IgD-negative memory B cell (primary cell): ENCODE measurements around the gene DNAAF5. TPM values are rescaled to one million over a fixed set of nuclear protein-coding genes. Genes with fewer than 3 reads are reported as not detected.
A peak's percentile ranks its signal among the peaks of the same experiment; 100 is the strongest.

Experiments used
- H3K27ac Mint-ChIP-seq, 3 donors: one replicate each; pipeline ENCODE4 v1.8.0; 2020 to 2022; ENCODE audit warnings: mild to moderate bottlenecking in 3 of 3, mixed read lengths in 3 of 3, moderate library complexity in 1 of 3
- H3K27me3 Mint-ChIP-seq: one replicate; pipeline ENCODE4 v1.8.0; 2021; ENCODE audit warnings: mixed read lengths
- H3K36me3 Mint-ChIP-seq: one replicate; pipeline ENCODE4 v1.8.0; 2020; ENCODE audit warnings: mild to moderate bottlenecking, mixed read lengths
- H3K4me1 Mint-ChIP-seq, 3 donors: one replicate each; pipeline ENCODE4 v1.8.0; 2020 to 2022; ENCODE audit warnings: mixed read lengths in 3 of 3, mild to moderate bottlenecking in 1 of 3
- H3K4me3 Mint-ChIP-seq, 4 donors: one replicate each; pipeline ENCODE4 v1.8.0; 2020 to 2022; ENCODE audit warnings: mild to moderate bottlenecking in 4 of 4, mixed read lengths in 4 of 4, moderate library complexity in 3 of 4
- H3K9me3 Mint-ChIP-seq, 3 donors: one replicate each; pipeline ENCODE4 v1.8.0; 2020 to 2021; ENCODE audit warnings: mixed read lengths in 3 of 3, mild to moderate bottlenecking in 1 of 3
- polyA plus RNA-seq: library from polyadenylated mRNA; unstranded; fragments of 300-500 nt; fragmentation: Illumina TruSeq; gene quantifications from one replicate; pipeline ENCODE4 v1.2.3, GENCODE V29; 2021

Gene DNAAF5
- polyA plus RNA-seq, 1 donor from 2014 or later = 2.7 TPM

- peaks cover 12% of the 10 kb centered on the region for H3K36me3 Mint-ChIP-seq
- H3K27me3 Mint-ChIP-seq = no peaks in the 10 kb centered on the region
- peak overlapping the region in 1 of 4 donors; percentile 85 for H3K4me3 Mint-ChIP-seq
- H3K27ac Mint-ChIP-seq = peak overlapping the region in 1 of 3 donors; percentile 81
- peaks cover 13 to 21% (median 15%) of the 10 kb centered on the region in 3 donors for H3K4me1 Mint-ChIP-seq
- H3K9me3 Mint-ChIP-seq = peaks cover 2 to 3% (median 3%) of the 10 kb centered on the region in 3 donors
Observed at GRCh38 chr7:730501-731439, 4.3 kb downstream of the DNAAF5 start.

GRCh38 chr7:731440-732085 is 5.1 kb downstream of the DNAAF5 start:
- Mint-ChIP-seq H3K4me3 (peak overlapping the region in 1 of 4 donors; percentile 85), H3K36me3 (peaks cover 12% of the 10 kb centered on the region), H3K9me3 (peaks cover 2 to 3% (median 3%) of the 10 kb centered on the region in 3 donors), H3K27ac (peak overlapping the region in 1 of 3 donors; percentile 81), H3K27me3 (no peaks in the 10 kb centered on the region), H3K4me1 (peaks cover 10 to 18% (median 12%) of the 10 kb centered on the region in 3 donors)

GRCh38 chr7:732094-732541 is 5.6 kb downstream of the DNAAF5 start:
- H3K4me3 Mint-ChIP-seq = peak overlapping the region in 1 of 4 donors; percentile 58
- H3K9me3 Mint-ChIP-seq = peaks cover 2 to 3% (median 3%) of the 10 kb centered on the region in 3 donors
- H3K36me3 Mint-ChIP-seq = peaks cover 12% of the 10 kb centered on the region
- peaks cover 10 to 18% (median 12%) of the 10 kb centered on the region in 3 donors for H3K4me1 Mint-ChIP-seq
- H3K27me3 Mint-ChIP-seq = no peaks in the 10 kb centered on the region
- no peak overlapping the region for H3K27ac Mint-ChIP-seq

- H3K4me3 Mint-ChIP-seq = peak overlapping the region in 1 of 4 donors; percentile 58
- peaks cover 2 to 3% (median 3%) of the 10 kb centered on the region in 3 donors for H3K9me3 Mint-ChIP-seq
- H3K4me1 Mint-ChIP-seq = peaks cover 10 to 18% (median 12%) of the 10 kb centered on the region in 3 donors
- H3K27ac Mint-ChIP-seq = no peak overlapping the region
- peaks cover 12% of the 10 kb centered on the region for H3K36me3 Mint-ChIP-seq
- no peaks in the 10 kb centered on the region for H3K27me3 Mint-ChIP-seq
Observed at GRCh38 chr7:732556-732955, 6.1 kb downstream of the DNAAF5 start.

- H3K4me3 Mint-ChIP-seq = no peak overlapping the region
Observed at GRCh38 chr7:734214-734613, 7.7 kb downstream of the DNAAF5 start.

GRCh38 chr7:734808-735207 is 8.3 kb downstream of the DNAAF5 start:
- Mint-ChIP-seq H3K9me3 (peaks cover 2 to 3% (median 3%) of the 10 kb centered on the region in 3 donors), H3K4me1 (peaks cover 5 to 10% (median 5%) of the 10 kb centered on the region in 3 donors), H3K4me3 (no peak overlapping the region), H3K27ac (no peak overlapping the region), H3K27me3 (no peaks in the 10 kb centered on the region), H3K36me3 (peaks cover 12% of the 10 kb centered on the region)

More at GRCh38 chr7:734214-734613, 7.7 kb downstream of the DNAAF5 start:
- peaks cover 12% of the 10 kb centered on the region for H3K36me3 Mint-ChIP-seq
- no peaks in the 10 kb centered on the region for H3K27me3 Mint-ChIP-seq
- H3K4me1 Mint-ChIP-seq = peaks cover 5 to 11% (median 6%) of the 10 kb centered on the region in 3 donors
- peaks cover 2 to 3% (median 3%) of the 10 kb centered on the region in 3 donors for H3K9me3 Mint-ChIP-seq
- H3K27ac Mint-ChIP-seq = no peak overlapping the region

- Mint-ChIP-seq H3K4me1 (peaks cover 0 to 2% (median 0%) of the 10 kb centered on the region in 3 donors), H3K36me3 (peaks cover 11% of the 10 kb centered on the region), H3K27ac (no peak overlapping the region), H3K9me3 (peaks cover 0 to 3% (median 2%) of the 10 kb centered on the region in 3 donors), H3K27me3 (no peaks in the 10 kb centered on the region), H3K4me3 (no peak overlapping the region)
Observed at GRCh38 chr7:738241-738640, 11.7 kb downstream of the DNAAF5 start.

GRCh38 chr7:738723-739454 is 12.4 kb downstream of the DNAAF5 start:
- Mint-ChIP-seq H3K27me3 (no peaks in the 10 kb centered on the region), H3K4me3 (no peak overlapping the region), H3K4me1 (peaks cover 0 to 2% (median 0%) of the 10 kb centered on the region in 3 donors), H3K27ac (no peak overlapping the region), H3K9me3 (peaks cover 0 to 2% (median 0%) of the 10 kb centered on the region in 3 donors), H3K36me3 (peaks cover 9% of the 10 kb centered on the region)

- no peaks in the 10 kb centered on the region for H3K9me3 Mint-ChIP-seq
- no peak overlapping the region for H3K4me3 Mint-ChIP-seq
- no peaks in the 10 kb centered on the region for H3K27me3 Mint-ChIP-seq
- no peak overlapping the region for H3K27ac Mint-ChIP-seq
- H3K36me3 Mint-ChIP-seq = peaks cover 4% of the 10 kb centered on the region
- peaks cover 0 to 2% (median 0%) of the 10 kb centered on the region in 3 donors for H3K4me1 Mint-ChIP-seq
Observed at GRCh38 chr7:739455-739982, 13.0 kb downstream of the DNAAF5 start.

- Mint-ChIP-seq H3K27ac (no peak overlapping the region), H3K4me1 (peaks cover 0 to 2% (median 0%) of the 10 kb centered on the region in 3 donors), H3K36me3 (peaks cover 5% of the 10 kb centered on the region), H3K4me3 (no peak overlapping the region), H3K27me3 (no peaks in the 10 kb centered on the region), H3K9me3 (peaks cover 0 to under 1% (median 0%) of the 10 kb centered on the region in 3 donors)
Observed at GRCh38 chr7:739983-740942, 13.8 kb downstream of the DNAAF5 start.

GRCh38 chr7:741191-741671 is 14.7 kb downstream of the DNAAF5 start:
- peaks cover 0 to 3% (median 0%) of the 10 kb centered on the region in 3 donors for H3K4me1 Mint-ChIP-seq
- H3K9me3 Mint-ChIP-seq = peaks cover 0 to 2% (median 0%) of the 10 kb centered on the region in 3 donors
- no peak overlapping the region for H3K4me3 Mint-ChIP-seq
- H3K36me3 Mint-ChIP-seq = peaks cover 7% of the 10 kb centered on the region
- H3K27ac Mint-ChIP-seq = no peak overlapping the region
- H3K27me3 Mint-ChIP-seq = no peaks in the 10 kb centered on the region

- peaks cover 0 to 3% (median 0%) of the 10 kb centered on the region in 3 donors for H3K4me1 Mint-ChIP-seq
- H3K9me3 Mint-ChIP-seq = peaks cover 0 to 2% (median 0%) of the 10 kb centered on the region in 3 donors
- no peak overlapping the region for H3K27ac Mint-ChIP-seq
- no peak overlapping the region for H3K4me3 Mint-ChIP-seq
- no peaks in the 10 kb centered on the region for H3K27me3 Mint-ChIP-seq
- peaks cover 7% of the 10 kb centered on the region for H3K36me3 Mint-ChIP-seq
Observed at GRCh38 chr7:741850-742249, 15.4 kb downstream of the DNAAF5 start.

- H3K27ac Mint-ChIP-seq = no peak overlapping the region
- peaks cover 0 to 2% (median 0%) of the 10 kb centered on the region in 3 donors for H3K9me3 Mint-ChIP-seq
- peaks cover 0 to 3% (median 0%) of the 10 kb centered on the region in 3 donors for H3K4me1 Mint-ChIP-seq
- H3K27me3 Mint-ChIP-seq = no peaks in the 10 kb centered on the region
- no peak overlapping the region for H3K4me3 Mint-ChIP-seq
- peaks cover 7% of the 10 kb centered on the region for H3K36me3 Mint-ChIP-seq
Observed at GRCh38 chr7:742791-743190, 16.3 kb downstream of the DNAAF5 start.
